ENCODE data around the gene METTL3.

DNA sequence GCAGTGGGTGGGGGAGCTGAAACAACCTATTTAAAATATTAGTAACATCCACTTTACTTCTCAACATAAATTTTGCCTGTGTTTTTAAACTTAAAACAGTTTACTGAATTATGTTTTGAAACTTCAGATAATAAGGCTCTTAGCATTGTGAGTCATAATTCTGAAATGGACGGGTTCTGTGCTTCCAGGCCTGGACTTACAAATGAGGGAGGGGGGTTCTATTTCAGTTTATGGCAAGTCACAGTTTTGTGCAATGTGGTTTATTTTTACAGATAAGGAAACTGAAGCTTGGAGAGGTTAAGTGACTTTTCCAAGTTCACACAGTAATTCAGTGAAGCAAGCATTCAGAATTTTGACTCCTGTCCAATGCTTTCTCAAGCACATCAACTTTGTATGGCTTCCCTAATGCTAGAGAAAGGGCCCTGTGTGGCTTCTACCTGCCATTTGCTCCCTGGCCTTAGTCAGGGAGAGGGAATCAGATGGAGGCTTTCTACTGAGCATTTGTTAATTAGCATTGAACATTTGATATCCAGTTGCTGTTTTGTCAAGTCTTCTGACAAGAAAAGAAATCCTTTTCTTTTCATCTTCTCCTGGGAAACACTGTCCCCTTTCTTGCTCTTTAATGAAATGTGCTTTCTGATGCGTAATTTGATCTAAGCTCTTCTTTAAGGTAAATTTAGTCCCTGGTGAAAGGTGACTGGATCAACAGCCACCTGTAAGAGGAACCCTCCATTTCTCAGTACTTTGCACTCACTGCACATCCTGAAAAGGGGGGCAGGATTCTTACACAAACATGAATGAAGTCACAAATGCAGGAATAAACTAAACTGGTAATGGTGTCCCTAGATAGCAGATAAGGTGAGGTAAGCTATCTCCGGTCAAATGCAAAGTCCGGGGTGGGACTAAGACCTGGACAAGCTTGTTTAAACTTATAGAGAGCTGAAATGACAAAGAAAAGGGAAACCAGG, 17.5 kb upstream of the METTL3 start:
- TF ChIP-seq POLR2AphosphoS5 (IDR thresholded peaks at IDR 0.05) = no peak
- no peak for TF ChIP-seq POLR2A (IDR thresholded peaks at IDR 0.05)

All from transverse colon (tissue), 3 donors.